RWPE1 (cell line): ENCODE data around the gene EVI5.

Experiments
- CTCF ChIA-PET: fragments of 350-600 bp; sonication (Branson Sonifier 250); formaldehyde crosslinking; extraction: SDS; loops from one replicate; lab custom pipeline; 2021; lab: Yijun Ruan, JAX
- POLR2A ChIA-PET: fragments of 400-600 bp; formaldehyde crosslinking; extraction: SDS; loops from one replicate; lab custom pipeline; 2020; ENCODE audit warnings: antibody characterized with exemption; ENCODE audit not compliant: low non-redundant PET; lab: Yijun Ruan, JAX
- DNase-seq: peaks from one replicate; pipeline ENCODE4 v3.0.0; 2012; ENCODE audit warnings: low spot score
- H3K27ac ChIP-seq: fragments of 450-650 bp; 2 replicates; pipeline ENCODE4 v1.5.1; 2017
- TF ChIP-seq, protein P1 (sequence below): fragments of 450-650 bp; conservative IDR thresholded peaks from 2 replicates; pipeline ENCODE4 v1.5.1; 2017; ENCODE audit warnings: low read depth, mild to moderate bottlenecking

The EVI5 gene

GRCh38 chr1:92769856-92770255 is 15.1 kb downstream of the EVI5 start:
- POLR2A ChIA-PET: no interaction called here
- DNase-seq: no peak

GRCh38 chr1:92768915-92769314 is 16.0 kb downstream of the EVI5 start:
- H3K27ac ChIP-seq: no peak overlapping the region
- TF ChIP-seq, protein P1, sequence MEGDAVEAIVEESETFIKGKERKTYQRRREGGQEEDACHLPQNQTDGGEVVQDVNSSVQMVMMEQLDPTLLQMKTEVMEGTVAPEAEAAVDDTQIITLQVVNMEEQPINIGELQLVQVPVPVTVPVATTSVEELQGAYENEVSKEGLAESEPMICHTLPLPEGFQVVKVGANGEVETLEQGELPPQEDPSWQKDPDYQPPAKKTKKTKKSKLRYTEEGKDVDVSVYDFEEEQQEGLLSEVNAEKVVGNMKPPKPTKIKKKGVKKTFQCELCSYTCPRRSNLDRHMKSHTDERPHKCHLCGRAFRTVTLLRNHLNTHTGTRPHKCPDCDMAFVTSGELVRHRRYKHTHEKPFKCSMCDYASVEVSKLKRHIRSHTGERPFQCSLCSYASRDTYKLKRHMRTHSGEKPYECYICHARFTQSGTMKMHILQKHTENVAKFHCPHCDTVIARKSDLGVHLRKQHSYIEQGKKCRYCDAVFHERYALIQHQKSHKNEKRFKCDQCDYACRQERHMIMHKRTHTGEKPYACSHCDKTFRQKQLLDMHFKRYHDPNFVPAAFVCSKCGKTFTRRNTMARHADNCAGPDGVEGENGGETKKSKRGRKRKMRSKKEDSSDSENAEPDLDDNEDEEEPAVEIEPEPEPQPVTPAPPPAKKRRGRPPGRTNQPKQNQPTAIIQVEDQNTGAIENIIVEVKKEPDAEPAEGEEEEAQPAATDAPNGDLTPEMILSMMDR: no peak
- no peak for DNase-seq
- POLR2A ChIA-PET: interaction anchor here (1.2 kb wide), 1 partner anchor 63 kb away, joined by 4 read pairs; the partner anchor contains the start of gene RPL5
- CTCF ChIA-PET: interaction anchor here (0.7 kb wide), 1 partner anchor 10 kb away, joined by 5 read pairs; no protein-coding TSS in a partner anchor

More at GRCh38 chr1:92769856-92770255, 15.1 kb downstream of the EVI5 start:
- CTCF ChIA-PET: no interaction called here
- no peak overlapping the region for H3K27ac ChIP-seq
- TF ChIP-seq, protein P1: no peak

- DNase-seq: no peak
- H3K27ac ChIP-seq: no peak overlapping the region
- CTCF ChIA-PET: no interaction called here
- POLR2A ChIA-PET: interaction anchor here (1.2 kb wide), 1 partner anchor 63 kb away, joined by 4 read pairs; the partner anchor contains the start of gene RPL5
- TF ChIP-seq, protein P1: no peak
These were observed 16.6 kb downstream of the EVI5 start for GRCh38 chr1:92768296-92768695.

GRCh38 chr1:92764116-92764515 is 20.8 kb downstream of the EVI5 start:
- ChIA-PET POLR2A (no interaction called here), CTCF (interaction anchor here (0.6 to 1.3 kb wide), 3 partner anchors 15 to 767 kb away, joined by 3 to 4 read pairs (median 4); no protein-coding TSS in a partner anchor)
- TF ChIP-seq, protein P1: no peak
- no peak for DNase-seq
- H3K27ac ChIP-seq: no peak overlapping the region

GRCh38 chr1:92762355-92762754 is 22.6 kb downstream of the EVI5 start:
- H3K27ac ChIP-seq: no peak overlapping the region
- ChIA-PET CTCF (no interaction called here), POLR2A (no interaction called here)
- DNase-seq: no peak
- TF ChIP-seq, protein P1: no peak

DNA sequence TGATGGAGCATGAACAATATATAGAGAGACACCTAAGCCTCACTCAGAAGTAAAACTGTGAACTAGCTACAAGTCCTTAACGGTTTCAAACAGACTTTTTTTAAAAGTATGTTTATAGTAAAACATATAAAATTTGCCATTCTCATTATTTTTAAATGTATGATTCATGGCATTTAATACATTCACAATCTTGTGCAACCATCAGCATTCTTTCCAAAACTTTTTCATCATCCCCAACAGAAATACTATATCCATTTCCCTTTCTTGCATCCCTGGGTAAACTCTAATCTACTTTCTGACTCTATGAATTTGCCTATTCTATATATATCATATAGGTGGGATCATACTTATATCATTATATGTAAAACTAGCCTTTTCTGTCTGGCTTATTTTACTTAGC is 25.5 kb downstream of the EVI5 start:
- TF ChIP-seq, protein P1: no peak
- CTCF ChIA-PET: interaction anchor here (0.7 to 1.5 kb wide), 2 partner anchors 10 to 25 kb away, joined by 4 to 5 read pairs; partner anchors contain the start of gene EVI5
- POLR2A ChIA-PET: no interaction called here

More for the DNA sequence above, 25.5 kb downstream of the EVI5 start:
- no peak for DNase-seq
- no peak overlapping the region for H3K27ac ChIP-seq
